GM12891 (cell line): Measurements from ENCODE around the gene SPTAN1.

Experiments used
- POLR2A ChIP-seq: IDR thresholded peaks from 2 replicates; pipeline ENCODE4 v1.6.1; 2011; ENCODE audit warnings: low read depth, low read length, control low read depth
- POLR2AphosphoS5 ChIP-seq: IDR thresholded peaks from 2 replicates; pipeline ENCODE4 v1.6.1; 2011; ENCODE audit warnings: low read depth, low read length, control low read depth
- SPI1 ChIP-seq: IDR thresholded peaks from 2 replicates; pipeline ENCODE4 v1.6.1; 2011; ENCODE audit warnings: low read depth, low read length, control low read depth
- TAF1 ChIP-seq: IDR thresholded peaks from 2 replicates; pipeline ENCODE4 v1.6.1; 2011; ENCODE audit warnings: low read depth, low read length, control low read depth

DNA sequence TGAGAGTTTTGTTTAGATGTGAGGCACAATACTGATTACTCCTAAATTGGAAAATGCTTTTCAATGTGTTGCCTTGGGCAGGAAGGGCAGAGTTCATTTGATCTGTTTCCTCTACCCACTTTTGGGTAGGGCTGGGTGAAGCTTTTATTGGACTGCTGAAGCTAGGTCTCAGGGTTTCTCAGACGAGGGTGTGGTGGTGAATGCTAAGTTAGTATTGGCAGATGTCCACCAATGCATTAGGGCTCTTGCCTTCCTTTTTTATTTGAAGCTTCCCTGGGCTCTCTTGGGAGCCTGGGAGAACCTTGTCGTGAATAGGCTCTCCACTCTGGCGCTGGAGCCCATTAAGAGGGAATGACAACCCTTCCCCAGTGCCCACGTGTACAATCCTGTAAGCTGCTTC is 23.1 kb downstream of the SPTAN1 start:
- TF ChIP-seq POLR2A (no peak), POLR2AphosphoS5 (no peak), SPI1 (no peak), TAF1 (no peak)
